Hepatocyte (in vitro differentiated cells): Measurements from ENCODE around the gene CDKN3. TPM values are rescaled to one million over a fixed set of nuclear protein-coding genes. Genes with fewer than 3 reads are reported as not detected.

ENCODE experiments used
- DNase-seq: peaks from one replicate; pipeline ENCODE4 v3.0.0-alpha.2; 2016; ENCODE audit warnings: low spot score
- H2AFZ ChIP-seq: fragments of 200-600 bp; sonication (generic); 2 replicates; pipeline ENCODE4 v1.6.0; 2016; ENCODE audit warnings: antibody characterized with exemption, mild to moderate bottlenecking
- H3K27ac ChIP-seq: fragments of 200-600 bp; sonication (generic); 2 replicates; pipeline ENCODE4 v1.5.1; 2016; ENCODE audit warnings: mild to moderate bottlenecking
- H3K27me3 ChIP-seq: fragments of 200-600 bp; sonication (generic); 2 replicates; pipeline ENCODE4 v1.6.1; 2016
- H3K36me3 ChIP-seq: fragments of 200-600 bp; sonication (generic); replicated peaks from 2 replicates; pipeline ENCODE4 v1.5.1; 2016; ENCODE audit warnings: low read depth; ENCODE audit not compliant: insufficient read depth
- H3K4me1 ChIP-seq: fragments of 200-600 bp; sonication (generic); 2 replicates; pipeline ENCODE4 v1.5.1; 2016; ENCODE audit warnings: mild to moderate bottlenecking, moderate library complexity; ENCODE audit not compliant: insufficient read depth
- H3K4me2 ChIP-seq: fragments of 200-600 bp; sonication (generic); 2 replicates; pipeline ENCODE4 v1.6.0; 2016
- H3K4me3 ChIP-seq: fragments of 200-600 bp; sonication (generic); 2 replicates; pipeline ENCODE4 v1.5.1; 2016; ENCODE audit warnings: mild to moderate bottlenecking
- H3K79me2 ChIP-seq: fragments of 200-600 bp; sonication (generic); 2 replicates; pipeline ENCODE4 v1.6.0; 2017; ENCODE audit warnings: mild to moderate bottlenecking
- H3K9me2 ChIP-seq: fragments of 200-600 bp; sonication (generic); replicated peaks from 2 replicates; pipeline ENCODE4 v1.6.0; 2017; ENCODE audit warnings: mild to moderate bottlenecking; ENCODE audit not compliant: insufficient read depth
- H3K9me3 ChIP-seq: fragments of 200-600 bp; sonication (generic); 2 replicates; pipeline ENCODE4 v1.5.1; 2016; ENCODE audit warnings: low read depth, mild to moderate bottlenecking
- H4K20me1 ChIP-seq: fragments of 200-600 bp; sonication (generic); 2 replicates; pipeline ENCODE4 v1.6.0; 2016; ENCODE audit warnings: mild to moderate bottlenecking; ENCODE audit not compliant: insufficient read depth, poor library complexity, severe bottlenecking
- EZH2 ChIP-seq: fragments of 200-600 bp; sonication (generic); IDR thresholded peaks from 2 replicates; pipeline ENCODE4 v1.6.1; 2016; ENCODE audit warnings: antibody characterized with exemption, mild to moderate bottlenecking, borderline replicate concordance
- EZH2phosphoT487 ChIP-seq: fragments of 200-600 bp; sonication (generic); IDR thresholded peaks from one replicate; pipeline ENCODE4 v1.6.1; 2018; ENCODE audit warnings: antibody characterized with exemption, mild to moderate bottlenecking, low read depth, moderate library complexity; ENCODE audit not compliant: unreplicated experiment, severe bottlenecking
- WGBS: methylation state at CpG from one replicate; pipeline ENCODE4 v1.1.6; 2016; ENCODE audit warnings: low lambda C conversion rate; ENCODE audit errors: missing lambda C conversion rate; 5-methylcytosine and 5-hydroxymethylcytosine counted together
- polyA plus RNA-seq: library from polyadenylated mRNA; unstranded; fragments of >200 nt; fragmentation: Nextera tagmentation; extraction: Ambion mirVana; gene quantifications from 2 replicates; pipeline ENCODE4 v1.2.1, GENCODE V29; 2016
- total RNA-seq: library from RNA; depleted of rRNA; stranded (reverse); fragments of >200 nt; gene quantifications from 2 replicates; pipeline ENCODE4 v1.2.3, GENCODE V29; 2014
- TF ChIP-seq, protein P1 (sequence below): fragments of 200-600 bp; sonication (generic); IDR thresholded peaks from 2 replicates; pipeline ENCODE4 v1.5.1; 2016; ENCODE audit warnings: antibody characterized with exemption, mild to moderate bottlenecking; ENCODE audit not compliant: poor library complexity

The CDKN3 gene
- total and polyA plus RNA-seq, 2 experiments from 2014 or later, result 11.7 to 18.8 TPM

DNA sequence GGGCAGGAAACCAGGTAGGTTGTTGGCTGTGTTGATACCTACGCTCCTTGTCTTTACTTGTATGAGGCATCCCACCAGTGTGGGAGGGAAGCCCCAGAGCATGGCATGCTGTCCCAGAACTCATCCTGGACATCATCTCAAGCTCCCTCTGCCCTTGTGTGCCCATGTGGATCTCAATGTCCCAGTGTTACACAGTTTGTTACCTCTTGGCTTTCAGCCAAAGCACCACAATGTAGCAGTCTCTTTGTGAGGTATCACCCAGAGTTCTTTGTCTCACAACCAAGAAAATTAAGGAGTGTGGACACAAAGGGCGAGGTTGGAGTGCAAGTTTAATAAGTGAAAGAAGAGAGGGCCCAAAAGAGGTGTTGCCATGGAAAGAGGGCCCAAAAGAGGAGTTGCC lies 43.1 kb upstream of the CDKN3 start:
- no peaks in the 10 kb centered on the region for H3K27me3 ChIP-seq
- H3K4me1 ChIP-seq, result peaks cover 20% of the 10 kb centered on the region
- peak overlapping the region; percentile 3 for H2AFZ ChIP-seq
- H3K27ac ChIP-seq, result peak overlapping the region; percentile 83
- H3K4me2 ChIP-seq, result peak overlapping the region; percentile 70
- no peak for DNase-seq
- WGBS, result 67% methylated on average over 2 of the region's 2 CpGs
- H3K79me2 ChIP-seq, result no peaks in the 10 kb centered on the region
- H4K20me1 ChIP-seq, result no peaks in the 10 kb centered on the region
- no peaks in the 10 kb centered on the region for H3K9me2 ChIP-seq
- H3K9me3 ChIP-seq, result no peaks in the 10 kb centered on the region
- H3K36me3 ChIP-seq, result no peaks in the 10 kb centered on the region
- TF ChIP-seq EZH2, result no peak
- TF ChIP-seq, protein P1, sequence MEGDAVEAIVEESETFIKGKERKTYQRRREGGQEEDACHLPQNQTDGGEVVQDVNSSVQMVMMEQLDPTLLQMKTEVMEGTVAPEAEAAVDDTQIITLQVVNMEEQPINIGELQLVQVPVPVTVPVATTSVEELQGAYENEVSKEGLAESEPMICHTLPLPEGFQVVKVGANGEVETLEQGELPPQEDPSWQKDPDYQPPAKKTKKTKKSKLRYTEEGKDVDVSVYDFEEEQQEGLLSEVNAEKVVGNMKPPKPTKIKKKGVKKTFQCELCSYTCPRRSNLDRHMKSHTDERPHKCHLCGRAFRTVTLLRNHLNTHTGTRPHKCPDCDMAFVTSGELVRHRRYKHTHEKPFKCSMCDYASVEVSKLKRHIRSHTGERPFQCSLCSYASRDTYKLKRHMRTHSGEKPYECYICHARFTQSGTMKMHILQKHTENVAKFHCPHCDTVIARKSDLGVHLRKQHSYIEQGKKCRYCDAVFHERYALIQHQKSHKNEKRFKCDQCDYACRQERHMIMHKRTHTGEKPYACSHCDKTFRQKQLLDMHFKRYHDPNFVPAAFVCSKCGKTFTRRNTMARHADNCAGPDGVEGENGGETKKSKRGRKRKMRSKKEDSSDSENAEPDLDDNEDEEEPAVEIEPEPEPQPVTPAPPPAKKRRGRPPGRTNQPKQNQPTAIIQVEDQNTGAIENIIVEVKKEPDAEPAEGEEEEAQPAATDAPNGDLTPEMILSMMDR, result no peak
- TF ChIP-seq EZH2phosphoT487, result no peak
- H3K4me3 ChIP-seq, result no peak overlapping the region

DNA sequence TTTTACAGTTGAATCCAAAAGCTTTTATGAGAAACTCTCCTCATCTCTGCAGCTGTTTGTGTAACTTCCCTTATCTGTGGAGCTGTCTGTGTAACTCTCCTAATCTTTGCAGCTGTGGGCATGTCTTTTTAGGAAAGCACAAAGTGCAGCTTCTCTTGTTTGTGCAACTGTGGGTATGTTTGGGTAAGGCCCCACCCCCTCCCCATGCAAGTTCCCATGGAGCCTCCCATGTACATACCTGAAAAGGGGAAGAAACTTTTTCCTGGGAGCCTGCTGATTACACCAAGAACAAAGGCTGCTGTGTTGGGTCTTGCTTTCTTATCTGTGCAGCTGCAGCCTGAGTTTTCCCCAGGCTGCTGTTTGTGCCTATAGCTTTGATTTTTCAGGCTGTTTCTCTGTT lies 42.7 kb upstream of the CDKN3 start:
- H3K4me3 ChIP-seq, result no peak overlapping the region

DNA sequence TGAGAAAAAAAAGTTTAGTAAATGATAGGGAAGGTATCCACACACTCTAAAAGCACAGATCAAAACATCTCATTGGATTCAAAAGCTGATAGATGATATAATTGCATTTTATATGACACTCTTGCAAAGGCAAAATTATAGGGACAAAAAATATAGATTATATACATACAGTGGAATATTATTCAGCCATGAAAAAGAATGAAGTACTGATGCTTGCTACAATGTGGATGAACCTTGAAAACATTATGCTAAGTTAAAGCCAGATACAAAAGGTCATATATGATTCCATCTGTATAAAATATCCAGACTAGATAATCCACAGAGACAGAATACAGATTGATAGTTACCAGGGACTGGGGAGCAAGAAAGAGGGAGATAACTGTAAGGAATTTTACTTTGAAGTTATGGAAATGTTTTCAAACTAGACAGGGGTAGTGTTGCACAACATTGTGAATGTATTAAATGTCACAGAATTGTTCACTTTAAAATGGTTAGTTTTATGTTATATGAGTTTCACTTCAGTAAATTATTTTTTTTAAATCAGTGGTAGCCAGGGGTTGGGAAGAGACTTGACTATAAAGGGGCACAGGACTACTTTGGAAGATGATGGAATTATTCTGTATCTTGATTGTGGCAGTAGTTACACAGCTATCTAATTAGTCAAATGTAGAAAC lies 41.7 kb upstream of the CDKN3 start:
- Histone ChIP-seq H3K9me2 (no peaks in the 10 kb centered on the region), H3K4me3 (no peak overlapping the region), H3K4me2 (peak overlapping the region; percentile 70), H3K27me3 (no peaks in the 10 kb centered on the region), H3K4me1 (peaks cover 20% of the 10 kb centered on the region), H3K79me2 (no peaks in the 10 kb centered on the region), H3K36me3 (no peaks in the 10 kb centered on the region), H3K9me3 (no peaks in the 10 kb centered on the region), H2AFZ (no peak overlapping the region), H4K20me1 (no peaks in the 10 kb centered on the region), H3K27ac (peak overlapping the region; percentile 83)
- no peak for DNase-seq
- TF ChIP-seq EZH2phosphoT487 (no peak), EZH2 (no peak)
- TF ChIP-seq, protein P1, result no peak

More for the DNA sequence above, 42.7 kb upstream of the CDKN3 start:
- no peaks in the 10 kb centered on the region for H3K79me2 ChIP-seq
- peak overlapping the region; percentile 83 for H3K27ac ChIP-seq
- H2AFZ ChIP-seq, result peak overlapping the region; percentile 3
- H3K36me3 ChIP-seq, result no peaks in the 10 kb centered on the region
- peaks cover 20% of the 10 kb centered on the region for H3K4me1 ChIP-seq
- H3K4me2 ChIP-seq, result peak overlapping the region; percentile 70
- H3K27me3 ChIP-seq, result no peaks in the 10 kb centered on the region
- TF ChIP-seq EZH2 (no peak), EZH2phosphoT487 (no peak)
- TF ChIP-seq, protein P1, result no peak
- no peaks in the 10 kb centered on the region for H3K9me2 ChIP-seq
- no peaks in the 10 kb centered on the region for H3K9me3 ChIP-seq
- peak; percentile 81 for DNase-seq
- H4K20me1 ChIP-seq, result no peaks in the 10 kb centered on the region

DNA sequence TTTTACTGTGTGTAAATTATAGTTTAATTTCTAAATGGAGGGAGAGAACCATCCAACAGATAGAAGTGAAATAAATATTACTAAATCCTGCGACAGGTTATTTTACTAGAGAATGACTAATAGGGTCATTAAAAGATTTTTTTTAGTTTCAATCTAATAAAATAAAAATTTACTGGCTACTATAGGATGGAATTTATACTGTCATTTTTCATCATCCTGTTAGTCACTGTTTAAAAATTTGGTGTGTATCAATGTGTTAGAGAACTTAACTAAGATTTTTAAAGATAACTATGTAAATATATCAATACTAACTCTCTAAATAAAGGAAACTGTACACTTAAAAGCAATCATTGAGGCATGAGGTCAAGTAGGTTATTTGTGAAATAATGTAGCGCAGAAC lies 41.1 kb upstream of the CDKN3 start:
- TF ChIP-seq EZH2phosphoT487 (no peak), EZH2 (no peak)
- TF ChIP-seq, protein P1, result no peak
- Histone ChIP-seq H3K36me3 (no peaks in the 10 kb centered on the region), H3K4me2 (no peak overlapping the region), H3K27ac (no peak overlapping the region), H3K79me2 (no peaks in the 10 kb centered on the region), H4K20me1 (no peaks in the 10 kb centered on the region), H2AFZ (no peak overlapping the region), H3K4me1 (peaks cover 20% of the 10 kb centered on the region), H3K9me3 (no peaks in the 10 kb centered on the region), H3K9me2 (no peaks in the 10 kb centered on the region), H3K27me3 (no peaks in the 10 kb centered on the region), H3K4me3 (no peak overlapping the region)
- 49% methylated on average over 2 of the region's 2 CpGs for WGBS
- DNase-seq, result no peak
